Naive thymus-derived CD4-positive, alpha-beta T cell (primary cell): Measurements from ENCODE around the gene ADORA3. TPM values are rescaled to one million over a fixed set of nuclear protein-coding genes. Genes with fewer than 3 reads are reported as not detected.

Experiments used
- ATAC-seq: fragments of 150-1000 bp; cut with Tn5 transposase; 2 replicates; pipeline ENCODE4 v1.10.0; 2021; ENCODE audit warnings: mild to moderate bottlenecking, moderate library complexity
- CTCF ChIA-PET: fragments of 350-600 bp; sonication (Branson Sonifier 250); formaldehyde crosslinking; loops from one replicate; lab custom pipeline; 2021; ENCODE audit warnings: antibody characterized with exemption; lab: Charles Lee
- POLR2A ChIA-PET: fragments of 350-600 bp; sonication (Branson Sonifier 250); formaldehyde crosslinking; loops from one replicate; lab custom pipeline; 2021; ENCODE audit warnings: antibody characterized with exemption, inconsistent platforms; lab: Charles Lee
- DNase-seq, 9 donors: peaks; one replicate each; pipeline versions ENCODE4 v3.0.0 to v3.0.0-alpha.2; 2020 to 2022; ENCODE audit warnings: mixed read lengths in 1 of 9
- H3K27ac ChIP-seq: one replicate; pipeline ENCODE4 v1.7.0; 2013; ENCODE audit warnings: mild to moderate bottlenecking, low read depth, low read length, moderate library complexity
- H3K27me3 ChIP-seq, 2 donors: one replicate each; pipeline ENCODE4 v1.7.0; 2013; ENCODE audit warnings: low read length in 2 of 2, mild to moderate bottlenecking in 2 of 2, moderate library complexity in 2 of 2; ENCODE audit not compliant: control insufficient read depth in 2 of 2, insufficient read depth in 2 of 2
- H3K36me3 ChIP-seq, 3 experiments: 1 replicate in 2 of 3; 2 replicates in 1 of 3; pipeline ENCODE4 v1.7.0; 2013; ENCODE audit warnings: low read length in 3 of 3, mild to moderate bottlenecking in 3 of 3, moderate library complexity in 1 of 3; ENCODE audit not compliant: insufficient read depth in 3 of 3, control insufficient read depth in 2 of 3
- H3K4me1 ChIP-seq, 2 donors: one replicate each; pipeline ENCODE4 v1.7.0; 2013; ENCODE audit warnings: low read length in 2 of 2, mild to moderate bottlenecking in 2 of 2, moderate library complexity in 1 of 2; ENCODE audit not compliant: control insufficient read depth in 2 of 2, insufficient read depth in 2 of 2
- H3K4me3 ChIP-seq: 2 replicates; pipeline ENCODE4 v1.7.0; 2013; ENCODE audit warnings: mild to moderate bottlenecking, low read length
- H3K9me3 ChIP-seq, 3 experiments: 1 replicate in 2 of 3; 2 replicates in 1 of 3; pipeline ENCODE4 v1.7.0; 2013; ENCODE audit warnings: low read length in 3 of 3; ENCODE audit not compliant: control insufficient read depth in 2 of 3
- H3K27ac Mint-ChIP-seq, 9 donors: one replicate each; pipeline ENCODE4 v1.8.0; 2020 to 2022; ENCODE audit warnings: mixed read lengths in 9 of 9, mild to moderate bottlenecking in 8 of 9, moderate library complexity in 5 of 9, inconsistent platforms in 2 of 9
- H3K27me3 Mint-ChIP-seq, 5 donors: one replicate each; pipeline ENCODE4 v1.8.0; 2021 to 2022; ENCODE audit warnings: mixed read lengths in 5 of 5, mild to moderate bottlenecking in 1 of 5
- H3K36me3 Mint-ChIP-seq, 5 donors: one replicate each; pipeline ENCODE4 v1.8.0; 2020 to 2022; ENCODE audit warnings: mixed read lengths in 5 of 5, mild to moderate bottlenecking in 3 of 5, inconsistent platforms in 1 of 5
- H3K4me1 Mint-ChIP-seq, 7 donors: one replicate each; pipeline ENCODE4 v1.8.0; 2020 to 2022; ENCODE audit warnings: mixed read lengths in 7 of 7, mild to moderate bottlenecking in 3 of 7, inconsistent platforms in 1 of 7
- H3K4me3 Mint-ChIP-seq, 10 donors: one replicate each; pipeline ENCODE4 v1.8.0; 2020 to 2022; ENCODE audit warnings: mild to moderate bottlenecking in 10 of 10, mixed read lengths in 10 of 10, moderate library complexity in 6 of 10, inconsistent platforms in 2 of 10
- H3K9me3 Mint-ChIP-seq, 11 donors: one replicate each; pipeline ENCODE4 v1.8.0; 2020 to 2022; ENCODE audit warnings: mixed read lengths in 11 of 11, mild to moderate bottlenecking in 4 of 11, inconsistent platforms in 1 of 11, moderate library complexity in 1 of 11
- intact Hi-C, 2 donors: fragments of 100-400 bp; cut with micrococcal nuclease; formaldehyde crosslinking; loops; one replicate each; pipeline ENCODE4 v1.15.1; 2023
- polyA plus RNA-seq, 2 donors: library from polyadenylated mRNA; unstranded; fragments of 300-500 nt; fragmentation: Illumina TruSeq; gene quantifications; one replicate each; pipeline ENCODE4 v1.2.3, GENCODE V29; 2021
- total RNA-seq, 6 experiments: library from RNA in 5 of 6; stranded (reverse) in 5 of 6; gene quantifications; 1 replicate in 5 of 6; 2 replicates in 1 of 6; pipeline ENCODE4 v1.2.3 and lab custom pipeline; 2021 to 2026

The ADORA3 gene
- total and polyA plus RNA-seq, 7 experiments from 2014 or later = 0.66 to 1.6 (median 1.0) TPM; not detected in 4

- Histone ChIP-seq H3K27ac (no peak overlapping the region), H3K9me3 (no peaks in the 10 kb centered on the region), H3K27me3 (no peaks in the 10 kb centered on the region), H3K36me3 (no peaks in the 10 kb centered on the region), H3K4me3 (no peak overlapping the region), H3K4me1 (peaks cover 0 to 4% of the 10 kb centered on the region in 2 donors)
- Mint-ChIP-seq H3K36me3 (no peaks in the 10 kb centered on the region), H3K27ac (no peak overlapping the region), H3K4me3 (no peak overlapping the region), H3K9me3 (no peaks in the 10 kb centered on the region), H3K4me1 (peaks cover 14 to 46% (median 30%) of the 10 kb centered on the region in 7 donors), H3K27me3 (peaks cover 0 to 20% (median 0%) of the 10 kb centered on the region in 5 donors)
- intact Hi-C loops = loop anchor here (5.0 kb wide), 2 partner anchors 888 to 983 kb away; no protein-coding TSS in a partner anchor
- CTCF ChIA-PET = interaction anchor here (1.0 kb wide), 2 partner anchors 19 to 24 kb away, joined by 3 to 4 read pairs; partner anchors contain the start of genes ADORA3 and TMIGD3
- DNase-seq = no peak
- ATAC-seq = no peak
- POLR2A ChIA-PET = interaction anchor here (1.0 kb wide), 1 partner anchor 26 kb away, joined by 3 read pairs; no protein-coding TSS in a partner anchor
Observed at GRCh38 chr1:111483876-111484275, 19.6 kb downstream of the ADORA3 start.

DNA sequence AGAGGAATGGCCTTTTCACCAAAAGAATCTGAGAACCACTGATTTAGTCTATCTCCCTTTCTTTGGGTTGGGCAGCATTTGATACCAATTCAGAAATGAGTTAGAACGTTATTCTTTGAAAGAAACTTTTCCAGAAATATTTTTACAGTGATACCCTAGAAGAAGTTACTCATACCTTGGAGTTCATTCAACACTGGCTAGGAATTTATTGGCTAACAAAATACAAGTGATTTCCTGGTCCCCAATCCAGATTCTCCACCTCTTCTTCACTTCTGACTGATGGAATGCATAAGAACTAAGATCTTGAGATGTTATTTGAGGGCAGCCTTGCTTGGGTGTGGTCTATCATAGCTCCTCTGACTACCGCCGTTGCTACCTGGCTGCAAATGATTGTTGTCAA, 20.3 kb downstream of the ADORA3 start:
- H3K27ac Mint-ChIP-seq = peak overlapping the region in 1 of 9 donors; percentile 20
- CTCF ChIA-PET = interaction anchor here (0.6 to 9.9 kb wide), 8 partner anchors 11 to 285 kb away, joined by 3 to 83 read pairs (median 4); no protein-coding TSS in a partner anchor
- no peak for DNase-seq
- Histone ChIP-seq H3K27ac (no peak overlapping the region), H3K4me1 (peaks cover 7 to 10% of the 10 kb centered on the region in 2 donors), H3K36me3 (peaks cover 0 to 3% (median under 1%) of the 10 kb centered on the region in 3 experiments), H3K4me3 (no peak overlapping the region), H3K27me3 (no peaks in the 10 kb centered on the region), H3K9me3 (no peaks in the 10 kb centered on the region)
- peaks cover 3 to 7% (median 4%) of the 10 kb centered on the region in 5 donors for H3K36me3 Mint-ChIP-seq
- peaks cover 0 to 25% (median 0%) of the 10 kb centered on the region in 5 donors for H3K27me3 Mint-ChIP-seq
- intact Hi-C loops = loop anchor here (5.0 kb wide), 2 partner anchors 889 to 984 kb away; no protein-coding TSS in a partner anchor
- no peak for ATAC-seq
- peaks cover 18 to 53% (median 38%) of the 10 kb centered on the region in 7 donors for H3K4me1 Mint-ChIP-seq
- no peak overlapping the region for H3K4me3 Mint-ChIP-seq
- H3K9me3 Mint-ChIP-seq = no peaks in the 10 kb centered on the region
- POLR2A ChIA-PET = interaction anchor here (0.6 to 2.1 kb wide), 3 partner anchors 12 to 26 kb away, joined by 3 to 18 read pairs (median 3); no protein-coding TSS in a partner anchor

DNA sequence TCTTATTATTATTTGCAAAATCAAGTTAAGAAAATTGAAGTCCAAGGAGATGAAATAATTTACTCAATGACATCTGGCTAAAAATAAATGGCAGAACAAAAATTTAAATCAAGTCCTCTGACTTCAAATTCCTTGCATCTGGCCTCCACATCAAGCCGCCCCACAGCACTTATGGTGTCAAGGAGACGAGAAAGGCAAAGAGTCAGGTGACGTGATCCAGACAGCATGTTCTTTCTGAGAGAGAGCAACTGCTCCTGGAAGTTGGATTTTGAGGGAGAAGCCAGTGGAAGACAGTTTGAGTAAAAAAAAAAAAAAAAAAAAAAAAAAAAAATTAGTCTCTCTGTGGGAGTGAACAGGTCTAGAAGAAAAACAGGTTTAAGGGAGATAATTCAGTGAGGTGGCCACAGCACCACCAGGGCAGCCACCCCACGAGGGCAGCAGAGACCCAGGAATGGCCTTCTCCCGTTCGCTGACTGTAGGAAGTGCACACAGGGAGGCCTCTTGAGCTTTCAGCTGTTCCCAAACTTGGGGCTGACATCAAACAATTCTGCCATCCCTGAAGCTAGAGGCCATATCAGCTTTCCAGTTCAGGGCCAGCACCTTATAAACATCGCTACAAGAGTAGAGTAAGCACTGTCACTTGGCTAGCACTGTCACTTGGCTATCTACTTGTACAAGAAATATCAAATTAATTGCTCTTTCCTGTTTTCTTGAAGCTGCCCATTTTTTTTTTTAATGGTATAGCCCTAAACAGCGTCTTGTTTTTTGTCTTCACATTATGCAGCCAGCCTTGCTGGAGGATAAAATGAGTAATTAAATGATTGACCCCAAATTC, 21.8 kb downstream of the ADORA3 start:
- ATAC-seq = peak; percentile 80
- Mint-ChIP-seq H3K9me3 (peaks cover 0 to 5% (median 0%) of the 10 kb centered on the region in 11 donors), H3K27me3 (peaks cover 0 to 25% (median 0%) of the 10 kb centered on the region in 5 donors), H3K4me1 (peaks cover 32 to 68% (median 53%) of the 10 kb centered on the region in 7 donors), H3K27ac (peak overlapping the region in 4 of 9 donors; percentile 22 to 86 (median 56)), H3K4me3 (peak overlapping the region in 1 of 10 donors; percentile 20), H3K36me3 (peaks cover 9 to 20% (median 14%) of the 10 kb centered on the region in 5 donors)
- no peak overlapping the region for H3K4me3 ChIP-seq
- no peak overlapping the region for H3K27ac ChIP-seq
- H3K9me3 ChIP-seq = no peaks in the 10 kb centered on the region
- ChIA-PET CTCF (interaction anchor here (0.6 to 9.9 kb wide), 17 partner anchors 9 to 290 kb away, joined by 3 to 83 read pairs (median 5); no protein-coding TSS in a partner anchor), POLR2A (interaction anchor here (0.6 to 2.1 kb wide), 7 partner anchors 26 to 298 kb away, joined by 3 to 18 read pairs (median 3); no protein-coding TSS in a partner anchor)
- H3K27me3 ChIP-seq = no peaks in the 10 kb centered on the region
- peak; percentile 23 to 65 (median 54) for DNase-seq
- peaks cover 22 to 25% of the 10 kb centered on the region in 2 donors for H3K4me1 ChIP-seq
- intact Hi-C loops = loop anchor here (1.0 to 5.0 kb wide), 7 partner anchors 27 to 986 kb away; partner anchors contain the start of gene DDX20 (in 1 of the 2)
- H3K36me3 ChIP-seq = peaks cover 0 to 11% (median 5%) of the 10 kb centered on the region in 3 experiments

- CTCF ChIA-PET = interaction anchor here (0.8 to 9.9 kb wide), 7 partner anchors 10 to 293 kb away, joined by 3 to 83 read pairs (median 5); no protein-coding TSS in a partner anchor
- no peaks in the 10 kb centered on the region for H3K9me3 ChIP-seq
- intact Hi-C loops = loop anchor here (1.0 to 5.0 kb wide), 7 partner anchors 28 to 987 kb away; partner anchors contain the start of gene DDX20 (in 1 of the 2)
- ATAC-seq = no peak
- H3K9me3 Mint-ChIP-seq = peaks cover 0 to 5% (median 0%) of the 10 kb centered on the region in 11 donors
- peak overlapping the region in 2 of 9 donors; percentile 24 to 48 for H3K27ac Mint-ChIP-seq
- POLR2A ChIA-PET = interaction anchor here (1.0 to 1.1 kb wide), 2 partner anchors 10 to 33 kb away, joined by 3 read pairs; no protein-coding TSS in a partner anchor
- peaks cover 31 to 34% of the 10 kb centered on the region in 2 donors for H3K4me1 ChIP-seq
- no peak overlapping the region for H3K4me3 ChIP-seq
- no peak for DNase-seq
- no peak overlapping the region for H3K4me3 Mint-ChIP-seq
- H3K36me3 ChIP-seq = peaks cover 0 to 11% (median 5%) of the 10 kb centered on the region in 3 experiments
- no peak overlapping the region for H3K27ac ChIP-seq
- peaks cover 39 to 78% (median 61%) of the 10 kb centered on the region in 7 donors for H3K4me1 Mint-ChIP-seq
- H3K36me3 Mint-ChIP-seq = peaks cover 9 to 24% (median 15%) of the 10 kb centered on the region in 5 donors
- H3K27me3 ChIP-seq = no peaks in the 10 kb centered on the region
- H3K27me3 Mint-ChIP-seq = peaks cover 0 to 25% (median 0%) of the 10 kb centered on the region in 5 donors
Observed at GRCh38 chr1:111480674-111481073, 22.8 kb downstream of the ADORA3 start.

GRCh38 chr1:111476761-111477309, 26.6 kb downstream of the ADORA3 start:
- Mint-ChIP-seq H3K27me3 (peaks cover 0 to 21% (median 0%) of the 10 kb centered on the region in 5 donors), H3K9me3 (peaks cover 0 to 5% (median 0%) of the 10 kb centered on the region in 11 donors), H3K4me1 (peaks cover 38 to 72% (median 58%) of the 10 kb centered on the region in 7 donors), H3K36me3 (peaks cover 9 to 27% (median 19%) of the 10 kb centered on the region in 5 donors), H3K4me3 (peak overlapping the region in 9 of 10 donors; percentile 76 to 98 (median 92)), H3K27ac (peak overlapping the region in 6 of 9 donors; percentile 89 to 96 (median 92))
- intact Hi-C loops = loop anchor here (1.0 to 10.0 kb wide), 5 partner anchors 28 to 1262 kb away; partner anchors contain the start of genes DDX20 (in 2 of the 2), ATP5PB (in 1 of the 2), CHI3L2 (in 1 of the 2) and KCNC4 (in 1 of the 2)
- ChIA-PET CTCF (interaction anchor here (0.6 to 9.9 kb wide), 9 partner anchors 12 to 527 kb away, joined by 3 to 83 read pairs (median 4); partner anchors contain the start of genes ADORA3, DDX20 and TMIGD3), POLR2A (interaction anchor here (0.8 to 9.0 kb wide), 12 partner anchors 8 to 278 kb away, joined by 3 to 96 read pairs (median 4); partner anchors contain the start of genes ADORA3, ATP5PB, TMIGD3 and WDR77)
- Histone ChIP-seq H3K27me3 (no peaks in the 10 kb centered on the region), H3K4me1 (peaks cover 47% of the 10 kb centered on the region in 2 donors), H3K27ac (peak overlapping the region; percentile 87), H3K36me3 (peaks cover 0 to 11% (median 5%) of the 10 kb centered on the region in 3 experiments), H3K4me3 (peak overlapping the region; percentile 48), H3K9me3 (no peaks in the 10 kb centered on the region)
- DNase-seq (peak in 8 of 9 donors; percentile 35 to 79 (median 68)), ATAC-seq (peak; percentile 81)
